T-helper 1 cell treated with Interleukin-12 subunit alpha and Interleukin-12 subunit beta and Interleukin-4 antibody, amounts not matched to agents 30 ng/mL and 1 ng/mL, for 36 hours (primary cell): ENCODE data around the gene CORO1C. TPM values are rescaled to one million over a fixed set of nuclear protein-coding genes. Genes with fewer than 3 reads are reported as not detected.

ENCODE experiments used
- intact Hi-C: fragments of 100-400 bp; cut with micrococcal nuclease; formaldehyde crosslinking; loops from one replicate; pipeline ENCODE4 v1.15.1; 2024
- total RNA-seq: library from RNA; stranded (reverse); gene quantifications from 2 replicates; pipeline ENCODE4 v1.2.3, GENCODE V29; 2022

The CORO1C gene
- total RNA-seq, 1 donor from 2014 or later = 35.4 TPM

DNA sequence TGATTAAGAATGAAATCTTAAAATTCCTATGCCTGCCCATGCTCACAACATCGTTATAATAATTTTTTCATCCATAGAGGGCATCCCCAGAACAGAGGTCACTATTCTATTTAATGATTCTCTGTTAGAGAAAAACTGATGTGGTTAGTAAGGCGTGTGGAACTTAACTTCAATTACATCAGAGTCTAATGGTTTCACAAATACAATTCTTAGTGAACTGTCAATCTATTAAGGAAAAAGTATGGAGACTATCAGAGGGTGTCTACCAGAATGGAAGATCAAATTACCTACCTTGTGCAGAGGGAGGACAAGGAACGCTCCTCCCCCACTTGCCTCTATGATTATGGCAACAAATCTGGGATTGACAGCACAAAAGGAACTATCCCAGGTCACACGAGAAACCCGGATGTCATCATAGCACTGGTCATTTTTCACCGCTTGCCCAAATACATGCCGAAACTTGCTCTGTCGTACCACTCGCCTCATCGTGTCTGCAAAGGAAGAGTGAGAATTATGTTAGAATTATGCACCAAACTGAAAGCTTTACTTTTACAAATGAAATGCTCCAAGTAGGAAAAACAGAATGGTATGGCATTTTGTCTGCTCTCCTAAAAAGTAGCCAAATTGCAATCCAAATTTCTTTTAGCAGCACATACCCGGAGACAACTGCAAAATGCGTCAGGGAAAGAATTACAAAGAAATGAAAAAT lies 30.3 kb downstream of the CORO1C start:
- intact Hi-C loops = no loop called here

DNA sequence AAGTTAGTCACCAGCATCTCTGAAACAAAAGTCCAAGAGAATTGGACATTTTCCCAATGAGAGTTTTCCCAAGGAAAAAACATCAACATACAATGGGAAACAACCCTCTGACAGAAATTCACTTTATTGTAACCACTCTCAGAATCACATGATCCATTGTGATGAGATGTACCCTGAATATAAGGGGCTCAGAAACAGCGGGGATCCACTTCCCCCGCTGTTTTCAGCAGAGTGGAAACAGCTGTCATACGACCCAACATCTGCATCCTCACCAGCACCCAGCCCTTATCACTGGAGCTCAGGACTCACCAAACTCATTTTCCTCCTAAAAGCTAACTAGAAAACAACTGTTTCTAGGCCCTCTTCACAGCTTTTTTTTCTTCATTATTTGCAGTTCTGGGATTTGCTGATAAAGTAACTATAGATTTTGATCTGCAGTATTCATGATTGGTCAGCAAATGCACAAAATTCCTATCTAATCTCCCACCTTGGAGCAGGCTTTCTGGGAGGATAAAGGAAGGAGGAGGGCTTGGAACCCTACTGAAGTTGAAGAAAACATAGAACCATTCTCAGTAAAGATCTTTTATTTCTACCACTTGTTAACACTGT lies 31.3 kb downstream of the CORO1C start:
- intact Hi-C loops = no loop called here

GRCh38 chr12:108697905-108698304 lies 33.4 kb downstream of the CORO1C start:
- intact Hi-C loops = loop anchor here (1.0 kb wide), 1 partner anchor 9 kb away; no protein-coding TSS in a partner anchor

GRCh38 chr12:108696996-108697290 lies 34.4 kb downstream of the CORO1C start:
- intact Hi-C loops = loop anchor here (1.0 kb wide), 1 partner anchor 8 kb away; no protein-coding TSS in a partner anchor

GRCh38 chr12:108696111-108696995 lies 35.0 kb downstream of the CORO1C start:
- intact Hi-C loops = no loop called here

- intact Hi-C loops = no loop called here
These were observed 36.5 kb downstream of the CORO1C start for GRCh38 chr12:108694812-108695278.

- intact Hi-C loops = no loop called here
These were observed 37.6 kb downstream of the CORO1C start for GRCh38 chr12:108693751-108694150.

DNA sequence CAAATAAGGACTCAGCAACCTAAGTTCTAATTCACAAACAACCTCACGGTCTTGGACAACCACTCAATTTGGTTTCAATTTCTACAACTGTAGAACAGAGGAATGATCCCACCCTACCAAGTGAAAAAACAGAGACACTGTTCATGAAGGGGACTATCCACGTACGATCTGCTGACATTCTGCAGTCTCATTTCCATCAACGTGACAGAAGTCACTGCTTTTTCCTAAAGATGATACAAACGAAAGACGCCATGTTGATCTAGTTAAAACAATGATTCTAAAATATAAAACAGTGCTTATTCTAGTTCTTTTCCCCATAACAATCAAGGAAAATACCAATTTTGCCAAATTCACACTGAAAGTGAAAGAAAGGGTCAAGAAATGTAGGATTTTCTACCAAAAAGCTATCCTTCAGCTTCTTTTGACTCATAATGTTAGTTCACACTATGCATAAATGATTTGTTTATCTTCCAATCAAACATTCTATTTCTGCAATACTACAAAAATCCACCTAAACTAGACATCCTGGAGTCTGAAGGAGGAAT lies 38.1 kb downstream of the CORO1C start:
- intact Hi-C loops = no loop called here

DNA sequence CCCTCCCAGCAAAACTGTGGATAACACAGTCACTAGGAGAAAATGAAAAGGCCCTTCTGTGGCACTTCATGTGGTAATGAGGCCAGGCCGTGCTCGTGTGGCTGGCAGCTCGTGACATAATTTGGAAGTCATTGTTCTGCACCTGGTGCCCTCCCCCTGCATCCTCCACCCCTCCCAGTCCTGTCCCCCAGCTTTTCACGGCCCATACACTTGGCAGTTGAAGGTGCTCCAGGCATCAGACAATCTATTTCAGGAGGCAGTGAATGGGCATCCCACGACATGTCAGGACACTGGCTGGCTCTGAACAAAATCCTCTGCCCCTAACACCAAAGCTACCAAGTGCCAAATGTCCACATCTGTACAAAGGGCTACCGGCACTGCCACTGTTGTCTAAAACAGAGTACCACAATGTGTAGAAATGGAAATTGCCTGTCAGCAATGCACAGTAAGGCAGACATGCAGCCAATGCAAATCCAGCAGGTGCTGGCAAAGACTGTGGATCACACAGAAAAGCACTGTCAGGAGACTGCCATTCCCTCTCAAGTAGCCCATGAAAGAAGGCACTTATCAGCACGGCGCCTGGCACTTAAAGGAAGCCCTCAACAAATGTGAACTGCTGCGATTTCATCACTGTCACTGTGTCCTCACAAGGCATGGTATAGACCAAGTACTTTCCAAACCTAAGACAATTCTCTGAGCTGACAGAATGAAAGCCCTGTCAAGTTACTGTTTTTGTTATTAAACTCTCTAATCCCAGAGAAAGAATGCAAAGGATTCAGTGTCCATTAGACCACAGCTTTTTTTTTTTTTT lies 39.1 kb downstream of the CORO1C start:
- intact Hi-C loops = loop anchor here (1.0 to 2.0 kb wide), 5 partner anchors 27 to 129 kb away; partner anchors contain the start of gene CORO1C

GRCh38 chr12:108691175-108691997 lies 39.9 kb downstream of the CORO1C start:
- intact Hi-C loops = loop anchor here (1.0 to 2.0 kb wide), 5 partner anchors 26 to 128 kb away; partner anchors contain the start of gene CORO1C

- intact Hi-C loops = loop anchor here (1.0 to 2.0 kb wide), 5 partner anchors 25 to 127 kb away; partner anchors contain the start of gene CORO1C
These were observed 40.7 kb downstream of the CORO1C start for GRCh38 chr12:108690542-108691174.

- intact Hi-C loops = loop anchor here (2.0 kb wide), 2 partner anchors 55 to 121 kb away; no protein-coding TSS in a partner anchor
These were observed 41.2 kb downstream of the CORO1C start for GRCh38 chr12:108690191-108690518.

DNA sequence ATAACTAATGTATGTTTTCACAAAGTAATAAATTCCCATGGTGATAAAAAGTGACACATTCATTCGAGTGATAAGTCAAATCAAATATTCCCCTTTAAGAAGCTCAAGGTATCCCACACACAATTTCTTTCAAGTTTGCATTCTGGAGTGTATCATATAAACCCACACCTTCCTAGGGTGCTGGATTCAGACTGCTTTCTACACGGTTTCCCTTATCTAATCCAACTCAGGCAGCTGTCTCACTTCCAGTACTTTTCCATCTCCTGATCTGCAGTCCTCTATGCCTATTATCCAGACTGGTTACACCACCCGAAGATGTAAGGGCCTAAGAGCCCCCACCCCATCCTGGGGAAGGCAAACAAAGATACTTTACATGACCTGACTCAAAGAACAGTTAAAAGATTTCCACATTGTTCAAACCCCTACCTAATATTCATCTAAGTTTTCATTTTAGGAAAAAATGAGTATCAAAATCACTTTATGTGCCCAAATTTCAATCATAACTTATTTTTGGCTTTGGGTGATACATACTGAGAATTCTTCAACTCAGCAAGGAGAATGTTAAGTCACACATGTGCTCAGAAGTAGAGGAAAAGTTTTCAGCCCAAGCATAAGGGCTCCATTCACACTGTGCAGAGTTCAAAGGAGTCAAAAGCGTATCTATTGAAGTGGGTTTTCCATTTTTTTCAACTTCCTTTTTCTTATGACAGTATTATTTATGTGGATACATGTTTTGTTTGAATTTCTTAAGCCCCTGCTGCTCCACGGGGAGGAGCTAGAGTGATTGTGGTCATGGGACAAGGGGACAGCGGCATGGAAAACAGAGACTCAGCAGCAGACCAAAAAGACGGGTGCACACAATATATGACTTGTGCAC lies 41.8 kb downstream of the CORO1C start:
- intact Hi-C loops = loop anchor here (1.0 to 2.0 kb wide), 3 partner anchors 8 to 121 kb away; no protein-coding TSS in a partner anchor

GRCh38 chr12:108686780-108687179 lies 44.5 kb downstream of the CORO1C start:
- intact Hi-C loops = no loop called here

DNA sequence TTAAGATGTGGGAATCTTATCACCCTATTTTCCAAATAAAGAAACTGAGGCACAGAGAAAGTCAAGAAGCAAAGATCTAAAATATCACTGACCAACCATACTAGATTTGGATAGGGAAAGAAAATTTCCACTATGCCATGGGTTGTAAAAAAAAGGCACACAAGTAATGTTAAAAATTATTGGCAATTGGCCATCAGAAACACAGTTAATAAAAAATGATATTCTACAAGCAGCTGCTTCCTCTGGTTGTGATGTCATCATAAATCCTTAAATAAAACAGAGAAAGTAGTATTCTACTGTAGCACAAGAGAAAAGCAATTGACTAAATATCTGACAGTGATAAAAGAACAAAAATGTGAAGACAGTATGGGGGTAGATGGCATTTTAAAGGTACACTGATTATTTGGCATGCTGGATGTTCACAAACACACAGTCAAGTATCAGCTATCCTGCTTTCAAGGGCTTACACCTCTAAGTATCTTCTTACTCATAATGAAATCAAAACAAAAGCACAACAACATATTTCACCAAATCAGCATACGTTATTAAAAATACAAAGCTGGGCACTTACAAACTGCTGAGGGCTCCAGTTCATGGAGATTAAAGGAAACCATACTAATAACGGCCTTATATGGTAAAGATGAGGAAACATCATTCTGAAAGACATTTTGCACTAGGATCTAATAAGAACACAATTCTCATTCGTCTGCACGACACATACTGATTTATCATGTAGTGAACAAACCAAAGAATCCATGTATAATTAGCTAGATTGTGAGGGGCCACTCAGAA lies 45.7 kb downstream of the CORO1C start:
- intact Hi-C loops = no loop called here

GRCh38 chr12:108683906-108684556 lies 47.3 kb downstream of the CORO1C start:
- intact Hi-C loops = no loop called here

GRCh38 chr12:108681317-108681716 lies 50.0 kb downstream of the CORO1C start:
- intact Hi-C loops = no loop called here
